Tibial nerve (tissue), 4 donors: Measurements from ENCODE around the gene NUF2. TPM values are rescaled to one million over a fixed set of nuclear protein-coding genes. Genes with fewer than 3 reads are reported as not detected.

ENCODE experiments used
- DNase-seq, 2 donors: peaks; one replicate each; pipeline ENCODE4 v3.0.0-alpha.2; 2019; ENCODE audit warnings: low spot score in 2 of 2
- H3K27ac ChIP-seq, 4 donors: fragments of 200-600 bp; sonication (generic) in 3 of 4; one replicate each; pipeline ENCODE4 v1.5.1; 2017 to 2019; ENCODE audit warnings: mild to moderate bottlenecking in 1 of 4
- H3K27me3 ChIP-seq, 2 donors: fragments of 200-600 bp; sonication (generic) in 1 of 2; one replicate each; pipeline versions ENCODE4 v1.5.1 to v1.6.0; 2017 to 2019
- H3K36me3 ChIP-seq, 3 donors: fragments of 200-600 bp; sonication (generic); one replicate each; pipeline ENCODE4 v1.5.1; 2018 to 2019
- H3K4me1 ChIP-seq, 4 donors: fragments of 200-600 bp; sonication (generic) in 3 of 4; one replicate each; pipeline ENCODE4 v1.5.1; 2017 to 2019
- H3K4me3 ChIP-seq, 4 donors: fragments of 200-600 bp; sonication (generic) in 3 of 4; one replicate each; pipeline ENCODE4 v1.5.1; 2017 to 2019; ENCODE audit warnings: mild to moderate bottlenecking in 1 of 4, moderate library complexity in 1 of 4
- H3K9me3 ChIP-seq, 4 donors: fragments of 200-600 bp; sonication (generic) in 3 of 4; one replicate each; pipeline ENCODE4 v1.5.1; 2017 to 2019
- CTCF ChIP-seq, 5 experiments: fragments of 200-600 bp in 3 of 5; fragments of 450-650 bp in 2 of 5; sonication (generic) in 3 of 5; IDR thresholded peaks; one replicate each; pipeline ENCODE4 v1.5.1; 2016 to 2019; ENCODE audit warnings: antibody characterized with exemption in 5 of 5, mild to moderate bottlenecking in 3 of 5, moderate library complexity in 2 of 5
- EP300 ChIP-seq, 2 donors: sonication (generic); formaldehyde crosslinking; IDR thresholded peaks; one replicate each; pipeline ENCODE4 v1.6.1; 2017; ENCODE audit warnings: antibody characterized with exemption in 2 of 2, mild to moderate bottlenecking in 1 of 2
- POLR2A ChIP-seq, 2 donors: fragments of 450-650 bp; IDR thresholded peaks; one replicate each; pipeline ENCODE4 v1.6.1; 2017; ENCODE audit warnings: antibody characterized with exemption in 2 of 2, mild to moderate bottlenecking in 2 of 2, moderate library complexity in 2 of 2
- WGBS, 2 donors: methylation state at CpG; one replicate each; pipeline ENCODE4 v1.1.5; 2018; 5-methylcytosine and 5-hydroxymethylcytosine counted together
- total RNA-seq, 4 donors: library from RNA; depleted of rRNA; stranded (reverse); fragments of >200 nt; gene quantifications; one replicate each; pipeline ENCODE4 v1.1.0, GENCODE V29; 2016

Gene NUF2
- total RNA-seq, 4 donors from 2014 or later = 2.0 to 2.1 TPM; not detected in 2

GRCh38 chr1:163361123-163361934, 39.6 kb downstream of the NUF2 start:
- WGBS, 2 donors = 49 to 52% methylated on average over 5 of the region's 5 CpGs
- TF ChIP-seq POLR2A (IDR thresholded peaks at IDR 0.05) = no peak
- TF ChIP-seq CTCF (IDR thresholded peaks at IDR 0.05) = peak in 2 of 5 experiments; percentile 16 to 22
- no peak overlapping the region for H3K27ac ChIP-seq
- H3K4me3 ChIP-seq = no peak overlapping the region
- H3K4me1 ChIP-seq = no peaks in the 10 kb centered on the region
- no peaks in the 10 kb centered on the region for H3K27me3 ChIP-seq
- no peaks in the 10 kb centered on the region for H3K9me3 ChIP-seq
- no peak for DNase-seq
- no peaks in the 10 kb centered on the region for H3K36me3 ChIP-seq

GRCh38 chr1:163365186-163365585, 43.4 kb downstream of the NUF2 start:
- Histone ChIP-seq H3K27ac (no peak overlapping the region), H3K9me3 (no peaks in the 10 kb centered on the region), H3K27me3 (no peaks in the 10 kb centered on the region), H3K4me1 (peaks cover 0 to 6% (median 0%) of the 10 kb centered on the region in 4 donors), H3K36me3 (no peaks in the 10 kb centered on the region), H3K4me3 (no peak overlapping the region)
- TF ChIP-seq EP300 (IDR thresholded peaks at IDR 0.05) (no peak), POLR2A (IDR thresholded peaks at IDR 0.05) (no peak), CTCF (IDR thresholded peaks at IDR 0.05) (no peak)
- WGBS, 2 donors = 24 to 37% methylated on average over 3 of the region's 3 CpGs
- DNase-seq = no peak

- Histone ChIP-seq H3K27me3 (no peaks in the 10 kb centered on the region), H3K27ac (no peak overlapping the region), H3K36me3 (no peaks in the 10 kb centered on the region), H3K9me3 (no peaks in the 10 kb centered on the region), H3K4me3 (no peak overlapping the region), H3K4me1 (peaks cover 0 to 6% (median 0%) of the 10 kb centered on the region in 4 donors)
- 80 to 100% methylated on average over 4 of the region's 4 CpGs for WGBS, 2 donors
- DNase-seq = no peak
- TF ChIP-seq CTCF (IDR thresholded peaks at IDR 0.05) (no peak), POLR2A (IDR thresholded peaks at IDR 0.05) (no peak), EP300 (IDR thresholded peaks at IDR 0.05) (no peak)
These were observed 44.8 kb downstream of the NUF2 start for GRCh38 chr1:163366555-163366954.

- Histone ChIP-seq H3K36me3 (no peaks in the 10 kb centered on the region), H3K27ac (no peak overlapping the region), H3K4me1 (peaks cover 0 to 6% (median 0%) of the 10 kb centered on the region in 4 donors), H3K27me3 (no peaks in the 10 kb centered on the region), H3K4me3 (no peak overlapping the region), H3K9me3 (no peaks in the 10 kb centered on the region)
- DNase-seq = no peak
- WGBS, 2 donors = 25 to 38% methylated on average over 4 of the region's 4 CpGs
- TF ChIP-seq POLR2A (IDR thresholded peaks at IDR 0.05) = no peak
- no peak for TF ChIP-seq EP300 (IDR thresholded peaks at IDR 0.05)
- no peak for TF ChIP-seq CTCF (IDR thresholded peaks at IDR 0.05)
These were observed 46.0 kb downstream of the NUF2 start for GRCh38 chr1:163367721-163368120.

- Histone ChIP-seq H3K27me3 (no peaks in the 10 kb centered on the region), H3K27ac (no peak overlapping the region), H3K36me3 (no peaks in the 10 kb centered on the region), H3K4me1 (peaks cover 0 to 6% (median 0%) of the 10 kb centered on the region in 4 donors), H3K4me3 (no peak overlapping the region), H3K9me3 (no peaks in the 10 kb centered on the region)
- 80 to 84% methylated on average over 1 of the region's 1 CpG for WGBS, 2 donors
- no peak for DNase-seq
- TF ChIP-seq EP300 (IDR thresholded peaks at IDR 0.05) = no peak
- TF ChIP-seq CTCF (IDR thresholded peaks at IDR 0.05) = no peak
- TF ChIP-seq POLR2A (IDR thresholded peaks at IDR 0.05) = no peak
These were observed 50.8 kb downstream of the NUF2 start for GRCh38 chr1:163372576-163372975.
